ENCODE measurements around the gene ARGLU1. TPM values are rescaled to one million over a fixed set of nuclear protein-coding genes. Genes with fewer than 3 reads are reported as not detected.

The ARGLU1 gene
- total RNA-seq, 1 experiment from 2014 or later: 105 TPM

DNA sequence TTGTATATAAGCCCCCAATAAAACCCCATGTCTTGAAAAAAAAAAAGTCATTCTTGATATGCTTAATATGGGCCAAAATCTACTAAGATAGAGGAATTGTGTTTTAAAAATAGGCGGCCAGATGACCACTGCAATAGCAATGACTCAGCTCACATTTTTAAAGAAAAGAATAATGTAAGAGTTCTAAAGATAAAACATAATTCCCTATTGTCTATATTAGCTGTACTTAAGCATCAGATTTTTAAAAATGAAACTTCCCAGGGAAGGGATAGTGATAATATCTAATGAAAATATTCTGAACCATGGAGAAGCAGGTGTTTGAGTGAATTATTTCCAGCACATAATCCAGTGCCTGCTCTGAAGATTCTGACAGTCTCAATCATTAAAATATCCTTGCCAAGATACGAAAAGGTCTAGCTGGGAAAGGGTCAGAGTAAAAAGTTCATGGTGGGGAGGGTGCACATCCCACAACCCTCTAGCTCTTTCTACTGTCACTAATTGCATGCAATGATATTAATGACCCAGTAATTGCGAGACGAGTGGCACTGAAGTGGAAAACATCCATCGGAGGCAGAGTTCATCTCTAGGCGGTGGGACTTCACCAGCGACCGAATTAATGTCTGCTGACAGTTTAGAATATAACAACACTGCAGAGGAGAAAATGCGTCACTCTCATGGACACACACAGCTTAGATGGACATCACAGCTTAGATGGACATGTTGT, 64.0 kb downstream of the ARGLU1 start:
- no peak for DNase-seq (ENCODE audit: low spot score)

- no peak for DNase-seq (ENCODE audit: low spot score)
Measured at GRCh38 chr13:106503272-106503671, 64.7 kb downstream of the ARGLU1 start.

GRCh38 chr13:106500445-106500844, 67.5 kb downstream of the ARGLU1 start:
- DNase-seq (ENCODE audit: low spot score): no peak

GRCh38 chr13:106499896-106500295, 68.0 kb downstream of the ARGLU1 start:
- no peak for DNase-seq (ENCODE audit: low spot score)

DNA sequence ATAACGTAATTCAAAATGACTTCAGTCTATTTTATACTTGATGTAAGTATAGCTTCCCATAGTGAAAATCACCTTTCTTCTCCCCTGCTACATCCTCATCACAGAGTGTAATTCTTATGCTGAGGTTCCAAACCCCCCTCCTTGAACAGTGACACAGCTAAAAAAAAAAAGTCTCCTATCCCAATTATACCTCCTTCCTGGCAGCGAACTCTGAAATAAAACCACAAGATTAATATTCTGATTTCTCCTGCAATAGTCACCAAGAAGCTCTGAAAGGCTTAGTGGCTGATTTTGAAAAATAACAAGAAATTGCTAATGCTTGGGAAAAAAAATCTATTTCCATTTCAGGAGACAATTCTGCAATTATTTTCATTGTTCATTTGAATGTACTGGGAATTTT, 68.8 kb downstream of the ARGLU1 start:
- DNase-seq (ENCODE audit: low spot score): no peak

DNA sequence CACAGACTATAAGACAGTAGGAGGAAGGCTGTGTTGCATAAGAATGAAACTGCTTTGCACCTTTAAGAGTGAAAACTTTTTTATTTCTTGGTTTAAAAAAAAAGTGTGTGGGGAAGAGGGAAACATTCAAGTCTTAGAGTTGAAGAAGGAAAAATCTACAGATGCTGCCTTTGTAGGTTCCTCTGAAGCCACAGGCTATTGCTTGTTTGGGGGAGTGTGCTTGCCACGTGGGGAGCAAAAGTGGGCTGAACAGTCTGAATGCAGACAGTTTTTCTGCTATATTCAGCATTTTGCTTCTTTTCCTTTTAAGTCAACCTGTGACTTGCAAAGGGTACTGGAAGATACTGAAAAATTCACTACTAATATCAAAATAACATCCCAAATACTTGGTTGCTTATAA, 69.4 kb downstream of the ARGLU1 start:
- DNase-seq (ENCODE audit: low spot score): no peak

GRCh38 chr13:106498158-106498557, 69.8 kb downstream of the ARGLU1 start:
- no peak for DNase-seq (ENCODE audit: low spot score)

GRCh38 chr13:106497079-106497478, 70.9 kb downstream of the ARGLU1 start:
- DNase-seq (ENCODE audit: low spot score): no peak

DNA sequence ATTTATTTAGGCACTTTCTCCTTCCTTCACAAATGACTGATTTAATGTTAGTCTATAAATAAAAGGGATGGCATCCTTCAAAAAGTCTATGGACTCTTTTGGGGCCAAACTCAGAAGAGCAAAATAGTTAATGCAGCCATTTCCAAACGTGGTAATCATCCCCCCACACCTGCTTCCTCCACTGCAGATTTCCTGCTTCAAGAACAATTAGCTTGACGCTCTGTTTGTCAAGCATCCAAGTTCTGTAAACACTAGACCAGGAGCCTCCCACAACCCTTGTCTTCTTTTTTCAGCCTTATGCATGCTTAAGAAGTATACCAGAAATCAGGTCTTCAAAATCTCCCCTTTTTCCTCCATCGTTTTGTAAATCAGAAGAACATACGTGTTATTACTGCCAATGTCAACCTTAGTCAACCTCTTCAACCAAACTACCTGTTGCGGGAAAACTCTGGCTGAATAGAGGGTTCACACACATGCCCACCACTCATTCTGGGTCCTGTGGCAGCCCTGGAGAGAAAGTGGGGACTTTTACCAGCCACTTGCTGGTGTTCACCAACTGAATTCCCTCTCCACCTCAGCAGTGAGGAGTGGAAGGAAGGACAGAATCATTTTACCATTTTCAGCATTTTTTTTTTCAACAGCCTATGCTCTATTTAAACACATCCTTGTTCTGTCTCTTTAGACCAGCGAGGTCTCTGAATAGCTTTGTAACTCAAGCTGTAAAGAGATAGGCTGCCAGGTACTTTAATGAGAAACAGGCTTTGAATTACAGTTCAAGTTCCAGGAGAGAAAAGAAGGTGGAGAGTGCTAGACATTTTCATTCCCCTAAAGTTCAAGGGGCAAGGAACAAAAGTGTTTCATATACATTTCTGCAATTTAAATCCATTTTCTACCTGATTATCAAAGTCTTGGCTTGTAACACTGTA, 71.6 kb downstream of the ARGLU1 start:
- no peak for DNase-seq (ENCODE audit: low spot score)

GRCh38 chr13:106494936-106495335, 73.0 kb downstream of the ARGLU1 start:
- no peak for DNase-seq (ENCODE audit: low spot score)

- DNase-seq (ENCODE audit: low spot score): no peak
Measured at GRCh38 chr13:106494506-106494905, 73.4 kb downstream of the ARGLU1 start.

DNA sequence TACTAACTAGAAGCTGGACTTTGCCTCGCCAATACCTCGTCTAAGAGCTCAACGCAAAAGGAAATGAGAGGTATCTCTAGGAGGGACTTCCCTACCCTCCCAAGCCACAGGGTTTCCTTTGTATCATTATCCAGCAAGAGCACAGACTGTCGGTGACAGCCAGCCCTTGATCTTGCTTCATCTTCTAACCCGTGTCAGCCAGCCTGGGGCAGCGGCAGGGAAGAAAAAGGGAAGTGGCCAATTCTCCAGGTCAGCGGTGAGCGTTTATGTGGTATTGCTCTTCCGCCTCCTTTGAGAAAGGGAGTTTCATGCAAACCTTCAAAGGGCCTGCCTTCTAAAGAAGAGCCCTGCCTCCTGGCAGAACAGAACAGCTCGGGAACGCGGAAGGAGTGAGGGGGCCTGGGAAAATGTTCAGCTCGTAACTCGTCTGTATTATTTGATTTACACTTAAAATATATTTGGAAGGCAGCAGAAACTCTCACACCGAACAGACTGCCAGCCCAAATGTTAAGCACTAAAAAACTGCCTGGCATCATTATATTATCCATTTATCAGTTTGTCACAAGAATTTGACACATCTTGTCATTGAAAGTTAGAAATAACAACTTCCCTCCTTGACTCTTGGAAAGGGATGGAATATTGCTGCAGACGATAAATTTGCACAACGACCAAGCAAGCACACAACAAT, 74.3 kb downstream of the ARGLU1 start:
- DNase-seq (ENCODE audit: low spot score): no peak

DNA sequence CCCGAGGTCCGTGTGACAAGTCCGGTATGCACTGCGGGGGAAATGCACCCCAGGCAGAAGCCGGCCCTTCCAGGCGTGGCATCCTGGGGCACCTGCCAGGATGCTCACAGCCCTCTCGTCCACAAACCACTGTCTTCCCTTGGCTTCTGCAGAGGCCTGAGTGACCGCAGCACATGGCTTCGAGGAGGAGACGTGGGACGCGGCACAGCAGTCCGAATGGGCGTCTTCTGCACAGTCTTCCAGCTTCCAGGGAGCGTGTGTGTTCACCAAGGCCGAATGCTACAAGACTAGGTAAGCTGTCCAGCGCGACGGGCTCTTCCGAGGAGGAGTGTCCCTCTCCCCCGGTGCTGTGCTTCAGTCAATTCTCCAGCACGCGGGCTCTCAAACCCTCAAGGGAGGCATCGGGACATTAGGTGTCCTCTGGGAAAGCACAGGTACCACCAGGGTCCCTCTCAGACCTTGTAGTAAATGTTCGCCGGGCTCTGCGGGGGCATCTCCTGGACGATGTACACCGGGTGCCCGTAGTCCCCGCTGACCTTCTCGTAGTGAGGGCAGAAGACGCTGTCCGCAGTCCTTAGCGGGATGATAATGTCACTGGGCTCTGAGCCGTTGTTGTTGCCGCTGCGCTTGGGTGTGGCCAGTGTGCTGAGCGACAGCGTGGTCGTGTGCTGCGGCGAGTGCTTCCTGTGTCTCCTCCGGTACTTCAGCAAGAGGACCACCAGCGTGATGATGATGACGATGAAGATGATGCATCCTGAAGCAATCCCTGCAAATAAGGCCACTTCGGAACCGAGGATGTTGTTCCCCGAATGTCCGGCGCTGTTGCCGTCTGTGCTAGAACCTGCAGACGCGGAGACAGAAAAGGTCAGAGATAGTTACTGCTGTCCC, 75.1 kb downstream of the ARGLU1 start:
- no peak for DNase-seq (ENCODE audit: low spot score)

- no peak for DNase-seq (ENCODE audit: low spot score)
Measured at GRCh38 chr13:106491928-106492587, 75.9 kb downstream of the ARGLU1 start.

Other genes with a start within 250 kb of the ARGLU1 start
- gene EFNB2, start 32.5 kb downstream of the ARGLU1 start, total RNA-seq (2014; rRNA removed; shearing (Covaris generic)): 30.0 and 31.0 TPM in 2 replicates